ENCODE measurements around the gene HVCN1.
"Not testable (repeated sequence)": the region's sequence is repeated elsewhere in the genome, so short reads cannot be mapped to it uniquely, and the experiment has no call there.

HVCN1 gene

DNA sequence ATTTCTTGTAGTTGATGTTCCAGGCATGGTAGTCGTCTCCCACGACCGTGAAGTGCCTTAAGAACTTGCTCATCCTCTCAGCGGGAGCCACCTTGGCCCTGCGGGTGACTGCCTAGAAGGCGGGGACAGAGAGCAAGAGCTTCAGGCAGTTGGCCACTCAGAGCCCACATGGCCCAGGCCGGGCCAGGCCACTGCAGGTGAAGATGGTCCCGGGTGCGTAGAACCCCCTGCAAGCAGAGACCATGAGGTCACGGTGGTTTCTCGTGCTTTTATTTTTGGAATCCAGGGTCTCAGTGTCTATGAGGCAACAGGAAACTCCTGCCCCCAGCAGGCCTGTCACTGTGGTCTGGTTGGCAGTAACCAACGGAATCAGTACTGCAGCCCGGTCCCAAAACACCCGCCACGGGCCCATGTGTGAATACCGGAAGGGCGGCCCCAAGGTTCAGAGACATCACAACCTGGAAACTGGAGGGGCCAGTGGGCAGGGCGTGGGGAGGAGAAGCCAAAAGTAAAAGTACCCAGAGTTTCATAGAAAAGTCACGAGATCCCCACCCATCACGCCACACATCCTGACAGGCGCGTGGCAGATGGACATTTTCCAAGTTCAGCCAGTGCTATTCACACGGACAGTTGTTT is 27.5 kb downstream of the HVCN1 start:
- no peak for DNase-seq

GRCh38 chr12:110658878-110659277 is 30.0 kb downstream of the HVCN1 start:
- DNase-seq = no peak

GRCh38 chr12:110658242-110658641 is 30.7 kb downstream of the HVCN1 start:
- DNase-seq = no peak

GRCh38 chr12:110657747-110658146 is 31.2 kb downstream of the HVCN1 start:
- DNase-seq = no peak

DNA sequence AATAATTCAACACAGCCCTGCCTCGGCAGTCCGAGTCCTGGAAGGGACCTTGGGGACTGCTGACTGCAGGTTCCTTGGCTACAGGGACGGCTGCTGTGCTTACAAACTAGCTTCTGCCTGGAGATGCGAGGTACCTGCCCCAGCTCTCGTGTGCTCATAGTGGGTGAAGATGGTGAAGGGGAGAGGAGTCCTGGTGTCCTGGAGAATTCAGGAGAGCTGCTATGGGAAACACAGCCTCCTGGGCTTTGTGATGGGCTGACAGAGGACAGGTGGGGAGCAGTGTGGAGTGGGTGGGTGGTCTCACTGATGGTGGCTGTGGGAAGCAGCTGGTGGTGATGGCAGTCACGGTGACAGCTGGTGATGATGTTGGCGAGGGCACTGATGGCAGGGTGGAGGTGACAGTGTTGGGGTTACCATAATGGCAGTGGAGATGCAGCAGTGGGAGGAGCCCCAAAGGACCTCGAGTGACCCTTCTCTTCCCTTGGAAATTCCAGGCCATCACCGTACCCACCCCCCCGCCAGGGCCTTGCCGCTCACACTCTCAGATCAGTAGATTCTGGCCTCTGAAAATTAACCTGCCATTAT is 32.8 kb downstream of the HVCN1 start:
- no peak for DNase-seq

DNA sequence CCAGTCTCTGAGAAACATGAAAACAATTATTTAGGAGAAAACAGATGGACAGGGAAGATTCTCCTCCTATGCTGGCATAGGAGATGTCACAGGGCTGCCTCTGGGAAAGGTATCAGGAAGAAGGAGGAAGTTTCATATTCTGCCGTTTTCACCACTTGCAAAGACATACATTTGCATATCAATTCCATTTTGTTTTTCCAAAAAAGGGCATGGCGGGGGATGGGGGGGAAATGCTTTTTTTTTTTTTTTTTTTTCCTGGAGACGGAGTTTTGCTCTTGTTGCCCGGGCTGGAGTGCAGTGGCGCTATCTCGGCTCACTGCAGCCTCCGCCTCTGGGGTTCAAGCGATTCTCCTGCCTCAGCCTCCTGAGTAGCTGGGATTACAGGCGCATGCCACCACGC is 34.7 kb downstream of the HVCN1 start:
- not testable (repeated sequence) for DNase-seq

GRCh38 chr12:110649341-110649847 is 39.5 kb downstream of the HVCN1 start:
- no peak for DNase-seq

- no peak for DNase-seq
Observed at GRCh38 chr12:110647631-110648040, 41.3 kb downstream of the HVCN1 start.

- no peak for DNase-seq
Observed at GRCh38 chr12:110641521-110641920, 47.4 kb downstream of the HVCN1 start.

- no peak for DNase-seq
Observed at GRCh38 chr12:110640275-110641025, 48.5 kb downstream of the HVCN1 start.

GRCh38 chr12:110639336-110640141 is 49.4 kb downstream of the HVCN1 start:
- no peak for DNase-seq

DNA sequence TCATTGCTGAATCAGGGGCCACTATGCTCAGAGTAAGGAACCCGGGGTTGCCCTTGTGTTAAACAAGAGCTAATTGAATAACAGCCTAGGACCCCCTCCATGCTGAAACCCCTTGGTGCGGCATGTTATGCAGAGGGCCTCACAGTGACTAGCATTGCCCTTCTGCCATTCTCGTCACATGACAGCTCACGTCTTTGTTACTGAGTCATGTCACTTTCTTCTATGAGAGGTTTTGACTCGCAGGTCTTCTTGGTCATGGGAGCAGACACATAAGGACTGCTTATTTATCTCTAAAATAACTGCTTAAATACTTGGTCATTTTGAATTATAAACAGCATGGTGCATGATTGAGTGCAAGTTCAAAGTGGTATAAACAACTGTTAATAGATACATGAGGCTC is 50.1 kb downstream of the HVCN1 start:
- no peak for DNase-seq

GRCh38 chr12:110637869-110638441 is 51.0 kb downstream of the HVCN1 start:
- no peak for DNase-seq

DNA sequence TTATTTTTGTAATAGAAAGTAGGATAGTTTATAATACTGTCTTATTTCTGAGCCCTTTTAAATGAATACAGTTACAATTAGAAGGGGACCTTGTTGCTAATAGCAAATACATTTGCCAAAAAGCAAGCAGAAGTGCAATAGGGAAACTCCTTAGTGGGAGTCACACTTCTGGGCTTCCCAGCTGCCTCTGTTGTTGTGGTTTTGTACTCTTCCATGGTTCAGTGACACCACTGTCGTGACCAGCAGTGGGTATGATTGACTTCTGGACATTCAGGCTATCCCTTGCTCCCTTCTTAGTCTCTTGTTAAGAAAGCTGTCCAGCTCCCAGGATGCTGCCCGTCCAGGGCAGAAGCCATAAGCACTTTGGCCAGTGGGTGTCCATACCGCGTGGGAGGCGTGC is 52.4 kb downstream of the HVCN1 start:
- no peak for DNase-seq

GRCh38 chr12:110635055-110635454 is 53.9 kb downstream of the HVCN1 start:
- DNase-seq = no peak

DNA sequence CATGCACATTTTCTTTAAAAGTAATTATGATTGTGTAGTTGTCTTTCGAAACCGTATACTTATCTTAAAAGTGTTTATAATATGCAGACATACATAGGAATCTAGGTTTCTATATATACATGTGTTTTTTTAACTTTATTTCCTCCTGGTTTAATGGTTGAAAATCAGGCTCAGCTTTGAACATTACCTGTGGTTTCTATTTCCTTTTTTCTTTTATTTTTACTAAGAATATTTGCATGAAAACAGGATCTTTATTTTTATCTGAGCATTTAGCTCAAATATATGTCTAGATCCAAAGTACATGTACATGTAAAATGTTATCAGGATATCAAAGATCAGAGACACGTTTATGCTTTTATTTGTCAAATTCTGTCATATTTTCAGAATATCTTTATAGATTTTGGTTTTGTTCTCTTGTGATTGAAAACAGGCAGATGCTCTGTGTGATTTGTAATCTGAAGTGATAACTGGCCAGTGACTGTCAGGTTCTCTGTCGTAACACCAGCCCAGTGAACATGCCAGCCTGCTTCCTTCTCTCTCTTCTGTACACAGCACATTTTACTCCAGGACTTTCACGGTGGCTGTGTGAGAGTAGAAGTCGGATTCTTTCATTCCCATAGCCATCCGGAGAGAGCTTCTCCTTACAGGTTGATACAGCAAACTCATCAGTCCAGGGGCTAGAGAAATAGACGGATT is 61.3 kb downstream of the HVCN1 start:
- no peak for DNase-seq

- DNase-seq = no peak
Observed at GRCh38 chr12:110622582-110622981, 66.3 kb downstream of the HVCN1 start.

GRCh38 chr12:110619534-110619953 is 69.4 kb downstream of the HVCN1 start:
- no peak for DNase-seq

- no peak for DNase-seq
Observed at GRCh38 chr12:110616471-110617115, 72.3 kb downstream of the HVCN1 start.

GRCh38 chr12:110615171-110615570 is 73.7 kb downstream of the HVCN1 start:
- no peak for DNase-seq

Measured in NCI-H774 (cell line).